A673 (cell line): ENCODE data around the gene SCUBE1. TPM values are rescaled to one million over a fixed set of nuclear protein-coding genes. Genes with fewer than 3 reads are reported as not detected.
A peak's percentile ranks its signal among the peaks of the same experiment; 100 is the strongest.

ENCODE experiments used
- BruUV-seq: library from RNA; stranded (reverse); fragments of 400-500 nt; replicated peaks from 2 replicates; lab custom pipeline; 2021; lab: Mats Ljungman, UMichigan
- CTCF ChIA-PET: fragments of 300-600 bp; sonication (Branson Sonifier 250); formaldehyde crosslinking; loops from one replicate; lab custom pipeline; 2022; ENCODE audit warnings: antibody characterized with exemption; lab: Charles Lee
- POLR2A ChIA-PET: fragments of 300-600 bp; sonication (Branson Sonifier 250); formaldehyde crosslinking; loops from one replicate; lab custom pipeline; 2022; ENCODE audit warnings: antibody characterized with exemption; ENCODE audit not compliant: low non-redundant PET; lab: Charles Lee
- DNase-seq: peaks from one replicate; pipeline ENCODE4 v3.0.0-alpha.2; 2015; ENCODE audit warnings: low spot score
- H3K27ac ChIP-seq: fragments of 200-600 bp; sonication (generic); 2 replicates; pipeline ENCODE4 v1.5.1; 2016; ENCODE audit warnings: mixed run types, low read depth, mild to moderate bottlenecking, mixed read lengths, antibody characterized with exemption, low read length; ENCODE audit not compliant: poor library complexity, severe bottlenecking
- H3K27me3 ChIP-seq: fragments of 200-600 bp; sonication (generic); replicated peaks from 2 replicates; pipeline ENCODE4 v1.6.1; 2017; ENCODE audit warnings: mixed run types, low read depth, mild to moderate bottlenecking, mixed read lengths, antibody characterized with exemption, low read length; ENCODE audit not compliant: insufficient read depth, poor library complexity
- H3K36me3 ChIP-seq: fragments of 200-600 bp; sonication (generic); 2 replicates; pipeline ENCODE4 v1.6.1; 2016; ENCODE audit warnings: mixed run types, mild to moderate bottlenecking, mixed read lengths, antibody characterized with exemption, low read length; ENCODE audit not compliant: insufficient read depth, poor library complexity, severe bottlenecking
- H3K4me1 ChIP-seq: fragments of 200-600 bp; sonication (generic); 2 replicates; pipeline ENCODE4 v1.6.1; 2017; ENCODE audit warnings: mixed run types, mild to moderate bottlenecking, mixed read lengths, antibody characterized with exemption, low read length; ENCODE audit not compliant: insufficient read depth, poor library complexity, severe bottlenecking
- H3K4me3 ChIP-seq: fragments of 200-600 bp; sonication (generic); 2 replicates; pipeline ENCODE4 v1.5.1; 2016; ENCODE audit warnings: low read depth, mixed run types, mild to moderate bottlenecking, mixed read lengths, low read length; ENCODE audit not compliant: poor library complexity, severe bottlenecking
- H3K9me3 ChIP-seq: fragments of 200-600 bp; sonication (generic); 2 replicates; pipeline ENCODE4 v1.6.1; 2016; ENCODE audit warnings: mixed run types, low read depth, mild to moderate bottlenecking, mixed read lengths, antibody characterized with exemption, low read length; ENCODE audit not compliant: poor library complexity, severe bottlenecking
- EZH2 ChIP-seq: fragments of 200-600 bp; sonication (generic); IDR thresholded peaks from 2 replicates; pipeline ENCODE4 v1.6.1; 2017; ENCODE audit warnings: borderline replicate concordance, low read depth, mild to moderate bottlenecking, mixed read lengths, antibody characterized with exemption, low read length; ENCODE audit not compliant: poor library complexity, severe bottlenecking
- intact Hi-C: fragments of 100-400 bp; cut with micrococcal nuclease; formaldehyde crosslinking; loops from one replicate; pipeline ENCODE4 v1.10.0; 2022; ENCODE audit not compliant: unreplicated experiment
- total RNA-seq: library from RNA; stranded (reverse); gene quantifications from 2 replicates; pipeline ENCODE4 v1.2.3, GENCODE V29; 2021
- TF ChIP-seq, protein P1 (sequence below): fragments of 300-800, 200-600 bp; sonication (generic); conservative IDR thresholded peaks from 2 replicates; pipeline ENCODE4 v1.5.1; 2017; ENCODE audit warnings: low read depth, mild to moderate bottlenecking, antibody characterized with exemption, low read length, moderate library complexity, mixed read lengths

SCUBE1 gene
- total RNA-seq, 1 experiment from 2014 or later = 0.24 TPM

- POLR2A ChIA-PET = interaction anchor here (0.6 kb wide), 1 partner anchor 217 kb away, joined by 6 read pairs; no protein-coding TSS in a partner anchor
- Histone ChIP-seq H3K4me1 (no peaks in the 10 kb centered on the region), H3K4me3 (no peak overlapping the region), H3K9me3 (no peaks in the 10 kb centered on the region), H3K36me3 (no peaks in the 10 kb centered on the region), H3K27ac (no peak overlapping the region), H3K27me3 (no peaks in the 10 kb centered on the region)
- CTCF ChIA-PET = interaction anchor here (1.0 to 3.0 kb wide), 2 partner anchors 74 to 113 kb away, joined by 4 to 38 read pairs; no protein-coding TSS in a partner anchor
- no TSS peak for BruUV-seq
- intact Hi-C loops = no loop called here
- TF ChIP-seq, protein P1, sequence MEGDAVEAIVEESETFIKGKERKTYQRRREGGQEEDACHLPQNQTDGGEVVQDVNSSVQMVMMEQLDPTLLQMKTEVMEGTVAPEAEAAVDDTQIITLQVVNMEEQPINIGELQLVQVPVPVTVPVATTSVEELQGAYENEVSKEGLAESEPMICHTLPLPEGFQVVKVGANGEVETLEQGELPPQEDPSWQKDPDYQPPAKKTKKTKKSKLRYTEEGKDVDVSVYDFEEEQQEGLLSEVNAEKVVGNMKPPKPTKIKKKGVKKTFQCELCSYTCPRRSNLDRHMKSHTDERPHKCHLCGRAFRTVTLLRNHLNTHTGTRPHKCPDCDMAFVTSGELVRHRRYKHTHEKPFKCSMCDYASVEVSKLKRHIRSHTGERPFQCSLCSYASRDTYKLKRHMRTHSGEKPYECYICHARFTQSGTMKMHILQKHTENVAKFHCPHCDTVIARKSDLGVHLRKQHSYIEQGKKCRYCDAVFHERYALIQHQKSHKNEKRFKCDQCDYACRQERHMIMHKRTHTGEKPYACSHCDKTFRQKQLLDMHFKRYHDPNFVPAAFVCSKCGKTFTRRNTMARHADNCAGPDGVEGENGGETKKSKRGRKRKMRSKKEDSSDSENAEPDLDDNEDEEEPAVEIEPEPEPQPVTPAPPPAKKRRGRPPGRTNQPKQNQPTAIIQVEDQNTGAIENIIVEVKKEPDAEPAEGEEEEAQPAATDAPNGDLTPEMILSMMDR = no peak
- no peak for TF ChIP-seq EZH2
- DNase-seq = no peak
Measured at GRCh38 chr22:43272301-43272700, 70.9 kb downstream of the SCUBE1 start.

DNA sequence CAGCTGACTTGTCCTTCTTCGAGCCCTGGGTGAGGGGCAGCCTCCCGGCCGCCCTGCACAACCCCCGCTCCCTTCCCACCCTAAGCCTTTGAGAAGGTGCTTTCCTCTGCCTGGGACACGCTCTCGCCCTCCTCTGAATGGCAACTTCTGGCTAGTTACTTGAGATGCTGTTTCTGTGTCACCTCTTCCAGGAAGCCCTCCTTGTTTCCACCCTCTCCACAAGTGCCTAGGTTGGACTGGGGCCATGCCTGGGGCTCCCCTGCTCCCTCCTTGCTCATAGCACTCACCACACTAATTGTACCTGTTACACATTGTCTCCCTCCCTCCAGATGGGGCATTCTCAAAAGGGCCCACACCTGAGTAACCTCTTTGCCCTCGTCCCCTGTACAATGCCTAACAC lies 72.2 kb downstream of the SCUBE1 start:
- Histone ChIP-seq H3K9me3 (no peaks in the 10 kb centered on the region), H3K36me3 (no peaks in the 10 kb centered on the region), H3K4me1 (no peaks in the 10 kb centered on the region), H3K4me3 (no peak overlapping the region), H3K27ac (no peak overlapping the region), H3K27me3 (no peaks in the 10 kb centered on the region)
- BruUV-seq = no TSS peak
- ChIA-PET POLR2A (no interaction called here), CTCF (interaction anchor here (1.0 to 1.3 kb wide), 2 partner anchors 39 to 76 kb away, joined by 3 to 6 read pairs; no protein-coding TSS in a partner anchor)
- TF ChIP-seq EZH2 = no peak
- TF ChIP-seq, protein P1 = no peak
- no peak for DNase-seq
- intact Hi-C loops = no loop called here

GRCh38 chr22:43270314-43270908 lies 72.8 kb downstream of the SCUBE1 start:
- H3K27me3 ChIP-seq = no peaks in the 10 kb centered on the region
- TF ChIP-seq, protein P1 = peak; percentile 27
- TF ChIP-seq EZH2 = no peak
- intact Hi-C loops = no loop called here

More at GRCh38 chr22:43270314-43270908, 72.8 kb downstream of the SCUBE1 start:
- no peak overlapping the region for H3K27ac ChIP-seq
- no peak overlapping the region for H3K4me3 ChIP-seq
- ChIA-PET CTCF (interaction anchor here (1.0 to 1.3 kb wide), 2 partner anchors 39 to 76 kb away, joined by 3 to 6 read pairs; no protein-coding TSS in a partner anchor), POLR2A (no interaction called here)
- DNase-seq = peak; percentile 22
- H3K9me3 ChIP-seq = no peaks in the 10 kb centered on the region
- no peaks in the 10 kb centered on the region for H3K36me3 ChIP-seq
- BruUV-seq = no TSS peak
- H3K4me1 ChIP-seq = no peaks in the 10 kb centered on the region
